AG09309 (cell line): ENCODE measurements around the gene AP2M1.

Experiments used
- DNase-seq: peaks from one replicate; pipeline ENCODE4 v3.0.0-alpha.2; 2010; ENCODE audit warnings: low read depth
- H3K4me3 ChIP-seq: 2 replicates; pipeline ENCODE4 v1.5.1; 2011; ENCODE audit warnings: mild to moderate bottlenecking, low read depth, low read length, moderate library complexity; ENCODE audit not compliant: control insufficient read depth
- TF ChIP-seq, protein P1 (sequence below): IDR thresholded peaks from 2 replicates; pipeline ENCODE4 v1.5.1; 2011; ENCODE audit warnings: mild to moderate bottlenecking, low read depth, low read length, inconsistent platforms; ENCODE audit not compliant: insufficient read depth, control insufficient read depth; ENCODE audit errors: missing control alignments

The AP2M1 gene

DNA sequence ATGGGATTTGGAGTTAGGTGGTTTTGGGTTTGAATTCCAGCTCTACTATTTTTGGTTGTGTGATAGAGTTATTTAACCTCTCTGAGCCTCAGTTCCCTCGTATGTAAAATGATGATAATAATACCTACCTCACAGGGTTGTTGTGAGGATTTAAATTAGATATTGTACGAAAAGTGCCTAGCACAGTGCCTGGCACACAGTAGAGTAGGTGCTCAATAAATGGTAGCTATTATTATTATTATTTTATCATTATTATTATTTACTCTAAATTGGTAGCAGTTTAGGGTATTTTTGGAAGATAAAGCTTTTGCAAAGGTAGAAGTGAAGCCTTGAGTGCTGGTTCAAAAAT is 1.3 kb upstream of the AP2M1 start:
- TF ChIP-seq, protein P1, sequence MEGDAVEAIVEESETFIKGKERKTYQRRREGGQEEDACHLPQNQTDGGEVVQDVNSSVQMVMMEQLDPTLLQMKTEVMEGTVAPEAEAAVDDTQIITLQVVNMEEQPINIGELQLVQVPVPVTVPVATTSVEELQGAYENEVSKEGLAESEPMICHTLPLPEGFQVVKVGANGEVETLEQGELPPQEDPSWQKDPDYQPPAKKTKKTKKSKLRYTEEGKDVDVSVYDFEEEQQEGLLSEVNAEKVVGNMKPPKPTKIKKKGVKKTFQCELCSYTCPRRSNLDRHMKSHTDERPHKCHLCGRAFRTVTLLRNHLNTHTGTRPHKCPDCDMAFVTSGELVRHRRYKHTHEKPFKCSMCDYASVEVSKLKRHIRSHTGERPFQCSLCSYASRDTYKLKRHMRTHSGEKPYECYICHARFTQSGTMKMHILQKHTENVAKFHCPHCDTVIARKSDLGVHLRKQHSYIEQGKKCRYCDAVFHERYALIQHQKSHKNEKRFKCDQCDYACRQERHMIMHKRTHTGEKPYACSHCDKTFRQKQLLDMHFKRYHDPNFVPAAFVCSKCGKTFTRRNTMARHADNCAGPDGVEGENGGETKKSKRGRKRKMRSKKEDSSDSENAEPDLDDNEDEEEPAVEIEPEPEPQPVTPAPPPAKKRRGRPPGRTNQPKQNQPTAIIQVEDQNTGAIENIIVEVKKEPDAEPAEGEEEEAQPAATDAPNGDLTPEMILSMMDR, result no peak
- DNase-seq, result no peak
- no peak overlapping the region for H3K4me3 ChIP-seq

DNA sequence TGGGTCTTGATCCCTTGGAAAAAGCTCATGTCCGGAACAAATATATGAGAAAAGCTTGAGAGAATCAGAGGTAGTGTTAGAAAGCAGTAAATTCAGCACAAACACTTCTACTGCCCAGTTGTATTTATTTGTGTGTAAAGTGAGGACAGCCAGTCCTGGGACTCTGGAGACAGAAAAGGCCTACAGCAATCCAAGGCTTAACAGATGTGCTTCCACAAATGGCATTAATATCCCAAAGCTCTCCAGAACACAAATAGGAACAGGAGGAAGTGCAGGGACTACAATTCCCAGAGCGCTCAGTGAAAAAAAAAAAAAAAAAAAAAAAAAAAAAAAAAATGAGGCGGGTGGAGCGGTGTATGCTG is 390 bp upstream of the AP2M1 start:
- H3K4me3 ChIP-seq, result no peak overlapping the region
- DNase-seq, result no peak
- TF ChIP-seq, protein P1, result no peak

DNA sequence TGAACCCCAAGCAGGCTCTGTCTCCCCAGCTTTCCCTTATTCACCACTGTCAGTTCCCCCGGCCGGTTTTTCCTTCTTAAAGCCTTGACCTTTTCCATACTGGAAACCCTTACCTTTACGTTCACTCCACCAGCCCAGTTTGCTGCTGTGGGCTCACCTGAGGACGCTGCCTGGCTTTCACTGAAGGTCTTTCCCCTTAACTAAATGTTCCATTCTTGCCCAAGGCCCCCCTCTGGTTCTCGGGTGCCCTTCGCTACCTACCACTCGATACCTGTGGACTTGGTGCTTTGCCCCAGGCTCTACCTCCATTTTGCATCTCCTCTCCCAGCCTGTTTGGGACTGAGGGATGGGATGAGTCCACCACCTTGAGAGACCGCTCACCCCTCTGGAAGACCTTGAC is 851 bp downstream of the AP2M1 start:
- no peak for DNase-seq
- H3K4me3 ChIP-seq, result peak overlapping the region; percentile 82
- TF ChIP-seq, protein P1, result no peak

DNA sequence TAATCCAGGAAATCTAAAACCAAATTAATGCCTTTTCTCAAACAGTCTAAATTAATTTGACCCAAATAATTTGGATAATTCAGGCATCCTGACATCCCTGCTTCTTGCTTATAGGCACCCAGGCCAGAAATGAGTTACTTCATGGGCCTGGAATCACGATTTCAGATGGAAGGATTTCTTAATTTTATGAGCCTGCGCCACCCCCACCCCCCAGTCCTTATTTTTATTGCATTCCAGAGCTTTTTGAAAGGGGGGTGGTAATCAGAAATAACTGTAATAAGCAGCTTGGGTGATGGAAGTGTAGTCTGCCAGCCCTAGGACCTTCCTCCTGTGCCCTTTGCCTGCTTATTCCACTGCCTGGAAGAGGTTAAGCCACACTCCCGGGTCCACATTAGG is 1.3 kb downstream of the AP2M1 start:
- DNase-seq, result no peak
- TF ChIP-seq, protein P1, result no peak

DNA sequence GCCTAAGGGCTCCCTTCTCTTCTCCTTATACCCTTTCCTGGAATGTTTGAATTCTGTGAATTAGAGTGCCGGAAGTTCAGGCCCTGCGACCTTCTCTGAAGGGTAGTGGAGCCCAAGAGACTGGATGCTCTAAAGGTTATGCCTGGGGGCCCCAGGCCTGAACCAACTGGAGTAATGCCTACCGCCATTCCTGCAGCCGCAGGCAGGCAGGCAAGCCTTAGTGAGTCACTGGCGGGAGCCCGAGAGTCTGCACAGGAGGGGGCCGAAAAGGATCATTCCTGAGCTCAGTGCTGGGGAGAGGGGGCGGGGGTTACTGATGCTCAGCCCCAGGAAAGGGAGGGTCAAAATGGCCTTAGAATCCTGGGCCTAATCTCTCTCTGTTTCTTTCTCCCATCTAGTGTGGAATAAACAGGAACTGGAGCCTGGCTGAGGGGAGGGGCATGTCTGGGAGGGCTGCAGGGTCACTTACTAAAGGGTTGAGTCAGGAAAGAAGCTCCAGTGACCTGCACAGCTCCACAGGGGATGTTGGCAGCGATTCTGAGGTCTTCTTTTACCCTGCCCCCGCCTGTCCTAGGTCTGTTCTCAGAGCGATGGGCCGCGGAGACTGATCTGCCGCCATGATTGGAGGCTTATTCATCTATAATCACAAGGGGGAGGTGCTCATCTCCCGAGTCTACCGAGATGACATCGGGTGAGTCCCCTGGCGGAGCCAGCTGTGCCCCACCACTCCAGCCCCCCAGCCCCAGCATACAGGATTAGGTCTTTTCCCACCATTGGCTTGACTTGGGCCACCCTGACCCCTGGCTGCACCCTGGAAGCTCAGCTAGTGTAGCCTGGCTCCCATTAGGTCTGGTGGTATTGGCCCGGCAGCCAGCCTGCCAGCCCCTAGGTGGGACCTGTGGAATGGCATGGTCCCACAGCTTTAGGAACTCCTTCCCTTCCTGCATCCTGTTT is 2.0 kb downstream of the AP2M1 start:
- peak; percentile 84 for DNase-seq
- H3K4me3 ChIP-seq, result peak overlapping the region; percentile 82
- TF ChIP-seq, protein P1, result no peak

More for the DNA sequence above, 1.3 kb downstream of the AP2M1 start:
- peak overlapping the region; percentile 82 for H3K4me3 ChIP-seq

DNA sequence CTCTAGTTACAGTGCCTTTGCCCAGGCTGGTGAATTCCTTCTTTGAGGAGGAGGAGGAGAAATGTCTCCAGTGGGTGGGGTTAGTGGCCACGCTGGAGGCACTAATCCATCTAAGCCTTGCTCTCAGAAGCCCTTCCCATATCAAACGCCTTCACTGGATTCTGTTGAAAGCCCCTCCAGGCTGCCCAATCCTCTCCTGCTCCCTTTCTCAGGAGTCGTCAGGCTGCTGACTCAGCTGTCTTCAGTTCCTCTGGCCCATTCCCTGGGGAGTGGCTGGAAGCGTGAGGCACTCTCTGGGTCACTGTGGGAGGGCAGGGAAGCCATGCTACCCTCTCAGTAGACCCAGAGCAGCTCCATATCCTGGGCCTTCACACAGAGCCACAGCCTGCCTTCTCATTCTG is 2.7 kb downstream of the AP2M1 start:
- TF ChIP-seq, protein P1, result no peak
- peak overlapping the region; percentile 82 for H3K4me3 ChIP-seq
- DNase-seq, result no peak

DNA sequence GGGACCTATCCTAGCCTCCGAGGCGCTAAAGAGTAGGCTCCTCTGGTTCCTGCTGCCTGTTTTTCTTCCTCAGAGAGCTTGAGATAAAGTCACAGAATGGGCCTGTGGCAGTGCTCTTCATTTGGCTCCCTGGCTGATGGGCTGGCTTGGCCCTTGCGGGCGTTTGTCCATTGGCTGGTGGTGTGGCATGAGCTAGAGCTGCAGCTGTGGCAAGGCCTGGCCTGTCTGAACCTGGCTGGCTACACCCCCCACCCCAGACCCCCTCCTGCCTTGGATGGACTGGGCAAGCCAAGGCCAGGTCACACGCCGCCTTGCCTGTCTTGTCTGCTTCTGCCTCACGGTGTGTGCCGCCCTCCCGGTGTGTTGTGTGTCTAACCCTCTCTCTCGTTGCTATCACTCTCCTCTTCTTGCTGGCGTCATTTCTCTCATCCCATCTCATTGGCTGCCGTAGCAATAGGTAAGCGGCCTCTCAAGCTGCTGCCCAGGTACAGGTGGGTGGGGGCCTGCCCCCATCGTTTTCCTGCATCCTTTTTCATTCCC is 3.2 kb downstream of the AP2M1 start:
- peak overlapping the region; percentile 0; the same call in 1 of the 2 replicates for H3K4me3 ChIP-seq
- no peak for DNase-seq
- TF ChIP-seq, protein P1, result no peak
